Activated CD4-positive, alpha-beta T cell treated with anti-CD3 and anti-CD28 coated beads, Interleukin-2, amount 50 U/mL, for 16 hours (primary cell): ENCODE data around the gene TRIM72.
A peak's percentile ranks its signal among the peaks of the same experiment; 100 is the strongest.
"Not testable (repeated sequence)": the region's sequence is repeated elsewhere in the genome, so short reads cannot be mapped to it uniquely, and the experiment has no call there.

ENCODE experiments used
- DNase-seq: peaks from one replicate; pipeline ENCODE4 v3.0.0-alpha.2; 2020

The TRIM72 gene

DNA sequence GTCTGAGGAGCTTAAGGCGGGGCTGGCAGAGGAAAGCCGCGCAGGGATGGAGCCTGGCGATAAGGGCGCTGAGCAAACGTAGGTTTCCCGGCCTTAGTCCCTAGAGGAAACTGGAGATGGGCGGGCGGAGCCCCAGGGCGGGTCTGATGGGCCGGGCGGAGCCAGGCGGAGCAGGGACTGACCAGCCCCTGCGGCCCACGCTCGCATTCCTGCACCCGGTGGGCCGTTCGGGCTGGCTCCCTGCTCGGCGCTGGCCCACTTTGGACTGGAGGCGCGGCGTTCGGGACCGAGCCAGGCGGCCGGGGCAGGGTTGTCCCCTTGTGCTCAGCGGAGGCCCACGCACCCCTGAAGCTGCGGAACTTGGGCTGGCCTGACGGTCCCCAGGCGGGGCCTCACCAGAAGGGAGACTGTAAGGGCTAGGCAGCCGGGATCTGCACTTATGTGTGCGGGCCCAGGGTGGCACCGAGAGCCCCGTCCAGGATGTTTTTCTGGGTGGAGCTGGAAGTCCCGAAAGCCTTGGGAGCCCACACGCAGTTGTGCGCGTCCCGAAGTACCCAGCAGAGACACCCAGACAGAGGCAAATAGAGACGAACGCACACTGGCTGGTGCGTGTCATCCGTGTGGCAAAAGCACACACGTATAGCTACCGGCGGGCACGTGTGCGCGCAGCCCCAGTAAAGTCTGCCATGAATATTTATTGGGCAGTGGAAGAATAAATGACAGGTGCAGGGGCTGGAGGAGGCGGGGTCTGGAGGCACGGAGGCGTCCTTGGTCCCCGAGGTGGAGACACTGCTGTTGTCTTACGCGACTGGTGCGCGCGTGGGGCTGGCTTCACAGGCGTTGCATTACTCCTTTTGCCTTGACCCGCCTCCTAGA lies 1.6 kb downstream of the TRIM72 start:
- DNase-seq, result no peak

DNA sequence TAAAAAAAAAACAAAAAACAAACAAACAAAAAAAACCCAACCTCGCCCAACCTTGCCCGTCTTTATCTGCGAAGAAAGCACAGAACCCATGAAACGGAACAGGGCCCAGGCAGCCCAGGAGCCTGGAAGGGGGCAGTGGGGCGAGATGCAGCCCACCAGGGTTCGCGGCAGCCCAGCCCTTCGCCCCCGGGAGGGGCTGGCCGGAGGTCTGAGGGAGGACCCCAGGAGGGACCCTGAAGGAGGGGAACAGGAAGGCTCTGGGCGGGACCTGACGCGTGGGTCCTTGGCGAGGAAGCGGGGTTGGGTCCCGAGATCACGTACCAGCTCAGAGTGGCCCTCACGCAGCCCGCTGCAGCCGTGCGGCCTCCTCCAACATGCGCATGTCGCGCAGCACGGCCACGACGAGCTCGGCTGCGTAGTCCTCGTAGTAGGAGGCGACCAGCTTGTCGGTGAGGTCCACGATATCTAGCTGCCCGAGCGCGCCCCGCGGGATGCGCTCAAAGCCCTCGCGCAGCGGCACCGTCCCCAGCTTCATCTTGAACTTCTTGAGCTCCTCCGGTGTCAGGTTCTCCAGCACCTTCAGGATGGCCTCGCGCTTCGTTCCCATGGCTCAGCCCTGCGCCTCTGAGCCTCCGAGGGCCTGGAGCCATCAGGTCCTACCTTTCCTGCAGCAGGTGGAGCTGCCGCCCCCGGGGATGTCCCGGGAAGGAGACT lies 2.7 kb downstream of the TRIM72 start, which contains the start of gene PYDC1:
PYDC1 (minus strand) TSS at position 714 of the 714 bp plus-strand sequence; CDS start at position 607, 107 bp downstream.
- DNase-seq, result no peak

- no peak for DNase-seq
Measured at GRCh38 chr16:31217136-31217530, 3.2 kb downstream of the TRIM72 start.

- no peak for DNase-seq
Measured at GRCh38 chr16:31219154-31219741, 5.3 kb downstream of the TRIM72 start.

DNA sequence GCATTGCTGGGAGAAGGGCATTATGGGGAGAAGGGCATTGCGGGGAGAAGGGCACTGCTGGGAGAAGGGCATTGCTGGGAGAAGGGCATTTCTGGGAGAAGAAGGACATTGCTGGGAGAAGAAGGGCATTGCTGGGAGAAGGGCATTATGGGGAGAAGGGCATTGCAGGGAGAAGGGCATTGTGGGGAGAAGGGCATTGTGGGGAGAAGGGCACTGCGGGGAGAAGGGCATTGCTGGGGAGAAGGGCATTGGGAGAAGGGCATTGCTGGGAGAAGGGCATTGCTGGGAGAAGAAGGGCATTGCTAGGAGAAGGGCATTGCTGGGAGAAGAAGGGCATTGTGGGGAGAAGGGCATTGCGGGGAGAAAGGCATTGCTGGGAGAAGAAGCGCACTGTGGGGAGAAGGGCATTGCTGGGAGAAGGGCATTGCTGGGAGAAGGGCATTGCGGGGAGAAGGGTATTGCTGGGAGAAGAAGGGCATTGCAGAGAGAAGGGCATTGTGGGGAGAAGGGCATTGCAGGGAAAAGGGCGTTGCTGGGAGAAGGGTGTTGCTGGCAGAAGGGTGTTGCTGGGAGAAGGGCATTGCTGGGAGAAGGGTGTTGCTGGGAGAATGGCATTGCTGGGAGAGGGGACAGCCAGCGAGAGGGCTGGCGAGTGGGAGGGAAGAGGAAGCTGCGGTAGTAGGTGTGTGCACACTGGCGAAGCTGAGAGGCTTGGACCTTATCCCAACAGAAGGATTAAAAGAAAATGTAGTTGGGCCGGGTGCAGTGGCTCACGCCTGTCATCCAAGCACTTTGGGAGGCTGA lies 7.6 kb downstream of the TRIM72 start:
- DNase-seq, result no peak

- DNase-seq, result no peak
Measured at GRCh38 chr16:31223044-31223443, 9.1 kb downstream of the TRIM72 start.

GRCh38 chr16:31224092-31224955 lies 10.4 kb downstream of the TRIM72 start:
- DNase-seq, result no peak

- DNase-seq, result no peak
Measured at GRCh38 chr16:31225193-31225592, 11.3 kb downstream of the TRIM72 start.

GRCh38 chr16:31228206-31228605 lies 14.3 kb downstream of the TRIM72 start:
- DNase-seq, result no peak

GRCh38 chr16:31229501-31229900 lies 15.6 kb downstream of the TRIM72 start:
- DNase-seq, result no peak

DNA sequence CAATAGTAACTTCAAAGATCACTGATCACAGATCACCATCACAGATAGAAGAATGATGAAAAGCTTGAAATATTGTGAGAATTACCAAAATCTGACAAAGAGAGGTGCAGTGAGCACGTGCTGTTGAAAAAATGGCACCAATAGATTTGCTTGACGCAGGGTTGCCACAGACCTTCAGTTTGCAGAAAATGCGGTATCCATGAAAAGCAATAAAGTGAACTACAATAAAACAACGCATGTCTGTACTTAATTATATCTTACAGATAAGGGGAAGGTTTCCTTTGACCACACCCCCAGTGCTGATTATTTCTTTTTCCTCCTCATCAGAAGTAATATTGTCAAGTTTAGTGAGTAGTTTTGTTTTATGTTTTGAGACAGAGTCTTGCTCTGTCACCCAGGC lies 24.1 kb downstream of the TRIM72 start:
- DNase-seq, result no peak

GRCh38 chr16:31242206-31242605 lies 28.3 kb downstream of the TRIM72 start:
- DNase-seq, result no peak

GRCh38 chr16:31243734-31244670 lies 30.1 kb downstream of the TRIM72 start:
- DNase-seq, result no peak

DNA sequence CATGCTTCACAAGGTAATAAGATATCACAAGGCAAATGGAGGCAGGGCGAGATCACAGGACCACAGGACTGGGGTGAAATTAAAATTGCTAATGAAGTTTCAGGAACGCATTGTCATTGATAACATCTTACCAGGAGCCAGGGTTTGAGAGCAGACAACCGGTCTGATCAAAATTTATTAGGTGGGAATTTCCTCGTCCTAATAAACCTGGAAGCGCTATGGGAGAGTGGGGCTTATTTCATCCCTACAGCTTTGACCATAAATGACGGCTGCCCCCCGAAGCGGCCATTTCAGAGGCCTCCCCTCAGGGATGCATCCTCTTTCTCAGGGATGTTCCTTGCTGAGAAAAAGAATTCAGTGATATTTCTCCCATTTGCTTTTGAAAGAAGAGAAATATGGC lies 31.7 kb downstream of the TRIM72 start:
- not testable (repeated sequence) for DNase-seq

DNA sequence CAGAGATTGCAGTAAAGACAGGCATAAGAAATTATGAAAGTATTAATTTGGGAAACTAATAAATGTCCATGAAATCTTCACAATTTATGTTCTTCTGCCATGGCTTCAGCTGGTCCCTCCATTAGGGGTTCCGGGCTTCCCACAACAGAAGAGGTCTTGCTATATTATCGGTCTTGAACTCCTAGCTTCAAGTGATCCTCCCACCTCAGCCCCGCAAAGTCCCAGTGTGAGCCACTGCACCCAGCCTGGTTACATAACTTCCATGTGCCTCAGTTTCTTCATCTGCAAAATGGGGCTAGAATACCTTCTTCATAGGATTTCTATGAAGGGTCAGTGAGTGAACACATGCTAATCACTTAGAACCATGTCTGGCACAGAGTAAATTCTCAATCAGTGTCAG lies 32.4 kb downstream of the TRIM72 start:
- no peak for DNase-seq

DNA sequence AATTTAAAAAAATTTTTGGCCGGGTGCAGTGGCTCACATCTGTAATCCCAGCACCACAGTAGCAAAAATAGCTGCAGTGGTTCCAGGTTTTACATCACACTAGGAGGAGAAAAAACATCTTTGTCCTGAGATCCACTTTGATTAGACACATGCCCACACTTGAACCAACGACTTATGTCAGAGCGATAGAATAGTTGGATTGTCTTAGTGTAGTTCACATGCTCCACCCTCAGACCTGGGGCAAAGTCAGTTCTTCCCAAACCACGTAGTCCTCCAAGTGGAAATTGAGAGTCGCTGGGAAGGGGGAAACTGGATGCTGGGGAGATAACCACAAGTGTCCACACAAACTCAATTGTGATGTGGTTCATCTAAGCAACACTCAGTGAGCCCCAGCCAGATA lies 34.4 kb downstream of the TRIM72 start:
- no peak for DNase-seq

- peak; percentile 53 for DNase-seq
Measured at GRCh38 chr16:31250782-31251384, 37.0 kb downstream of the TRIM72 start.

GRCh38 chr16:31251435-31251834 lies 37.5 kb downstream of the TRIM72 start:
- no peak for DNase-seq

DNA sequence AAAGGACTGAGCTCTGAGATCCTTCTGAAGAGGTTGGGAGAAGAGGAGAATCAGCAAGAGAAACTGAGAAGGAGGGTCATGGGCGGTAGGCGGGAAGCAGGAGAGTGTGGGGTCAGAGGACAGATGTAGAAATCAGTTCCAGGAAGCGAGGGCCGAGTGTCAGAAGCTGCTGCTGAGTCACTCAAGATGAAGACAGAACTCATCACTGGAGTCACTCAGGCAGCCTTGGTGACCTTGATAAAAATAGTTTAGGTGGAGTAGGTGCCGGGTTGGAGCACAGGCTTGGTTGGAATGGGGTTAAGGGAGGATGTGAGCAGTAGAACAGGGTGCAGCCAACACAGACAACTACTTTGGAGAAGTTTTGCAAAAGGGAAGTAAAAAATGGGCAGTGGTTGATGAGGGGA lies 39.7 kb downstream of the TRIM72 start:
- peak; percentile 77 for DNase-seq

DNA sequence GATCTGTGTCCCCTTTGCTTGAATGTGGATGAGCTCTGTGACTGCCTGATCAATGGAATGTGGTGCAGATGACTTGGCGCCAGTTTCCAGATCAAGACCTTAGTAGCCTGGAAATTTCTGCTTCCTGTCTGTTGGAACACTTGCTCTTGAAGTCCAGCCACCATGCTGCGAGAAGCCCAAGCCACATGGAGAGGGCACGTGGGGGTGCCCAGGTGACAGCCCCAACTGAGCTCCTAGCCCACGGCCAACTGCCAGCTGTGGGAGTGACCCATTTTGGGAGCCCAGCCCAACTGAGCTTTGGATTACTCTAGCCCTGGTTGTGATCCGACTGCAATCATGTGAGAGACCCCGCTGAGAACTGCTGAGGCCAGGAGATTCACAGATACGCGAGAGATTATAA lies 42.5 kb downstream of the TRIM72 start:
- no peak for DNase-seq
